Endothelial cell of umbilical vein (primary cell): ENCODE results near the gene CDC45. TPM values are rescaled to one million over a fixed set of nuclear protein-coding genes. Genes with fewer than 3 reads are reported as not detected.

Experiments used
- Bru-seq: library from RNA; stranded (reverse); fragments of 400-500 nt; gene quantifications from one replicate; lab custom pipeline; 2021; lab: Mats Ljungman, UMichigan
- BruChase-seq, 2 experiments: library from RNA; stranded (reverse); fragments of 400-500 nt; gene quantifications; one replicate each; lab custom pipeline; 2021; lab: Mats Ljungman, UMichigan
- BruUV-seq: library from RNA; stranded (reverse); fragments of 400-500 nt; replicated peaks from 2 replicates; lab custom pipeline; 2021; lab: Mats Ljungman, UMichigan
- CTCF ChIA-PET: fragments of 300-600, 350-600 bp; sonication (Branson Sonifier 250); formaldehyde crosslinking; loops from one replicate; lab custom pipeline; 2021; ENCODE audit warnings: antibody characterized with exemption, inconsistent platforms; lab: Charles Lee
- POLR2A ChIA-PET: fragments of 300-600, 350-600 bp; sonication (Branson Sonifier 250); formaldehyde crosslinking; loops from one replicate; lab custom pipeline; 2021; ENCODE audit warnings: antibody characterized with exemption, inconsistent platforms; lab: Charles Lee
- DNase-seq: peaks from one replicate; pipeline ENCODE4 v3.0.0-alpha.2; 2011; ENCODE audit warnings: low read depth, low spot score
- FAIRE-seq: peaks from 2 replicates; lab custom pipeline; 2011; peaks lifted over from hg19 to GRCh38; lab: Jason Lieb, UNC
- H2AFZ ChIP-seq: 2 replicates; pipeline ENCODE4 v1.6.0; 2012; ENCODE audit warnings: low read depth, low read length, control low read depth, inconsistent platforms
- H3K27ac ChIP-seq: 2 replicates; pipeline ENCODE4 v1.5.1; 2011; ENCODE audit warnings: low read depth, mild to moderate bottlenecking, control low read depth, low read length, moderate library complexity; ENCODE audit not compliant: insufficient read depth
- H3K27me3 ChIP-seq, 2 experiments: 2 replicates each; pipeline versions ENCODE4 v1.6.0 to v1.6.1; 2011; ENCODE audit warnings: low read length in 2 of 2, mixed read lengths in 1 of 2; ENCODE audit not compliant: control insufficient read depth in 2 of 2, insufficient read depth in 2 of 2
- H3K36me3 ChIP-seq, 2 experiments: 2 replicates in 1 of 2; 3 replicates in 1 of 2; pipeline ENCODE4 v1.5.1; 2011; ENCODE audit warnings: low read length in 2 of 2, mild to moderate bottlenecking in 1 of 2, moderate library complexity in 1 of 2; ENCODE audit not compliant: control insufficient read depth in 2 of 2, insufficient read depth in 2 of 2; ENCODE audit errors: extremely low read depth in 1 of 2
- H3K4me1 ChIP-seq: 3 replicates; pipeline ENCODE4 v1.5.1; 2011; ENCODE audit warnings: mild to moderate bottlenecking, low read length; ENCODE audit not compliant: control insufficient read depth, insufficient read depth; ENCODE audit errors: extremely low read depth
- H3K4me2 ChIP-seq: 2 replicates; pipeline ENCODE4 v1.6.1; 2011; ENCODE audit warnings: low read length, control low read depth, mixed read lengths; ENCODE audit not compliant: insufficient read depth
- H3K4me3 ChIP-seq, 3 experiments: fragments of 200-600 bp in 1 of 3; sonication (generic), shearing (Covaris generic) in 1 of 3; replicated peaks in 1 of 3; 2 replicates each; pipeline ENCODE4 v1.5.1; 2011 to 2016; ENCODE audit warnings: control low read depth in 3 of 3, low read length in 3 of 3, mild to moderate bottlenecking in 2 of 3, inconsistent platforms in 1 of 3, low read depth in 1 of 3, moderate library complexity in 1 of 3; ENCODE audit not compliant: insufficient read depth in 1 of 3
- H3K79me2 ChIP-seq: 2 replicates; pipeline ENCODE4 v1.6.0; 2012; ENCODE audit warnings: low read length, inconsistent platforms; ENCODE audit not compliant: control insufficient read depth, insufficient read depth
- H3K9ac ChIP-seq: replicated peaks from 2 replicates; pipeline ENCODE3; 2011; ENCODE audit warnings: low read length, control low read depth; ENCODE audit not compliant: insufficient read depth; ENCODE audit errors: extremely low read depth
- H3K9me1 ChIP-seq: replicated peaks from 3 replicates; pipeline ENCODE4 v1.6.0; 2011; ENCODE audit warnings: mild to moderate bottlenecking, low read length; ENCODE audit not compliant: control insufficient read depth, insufficient read depth; ENCODE audit errors: extremely low read depth
- H3K9me3 ChIP-seq: replicated peaks from 2 replicates; pipeline ENCODE4 v1.5.1; 2012; ENCODE audit warnings: low read length, inconsistent platforms; ENCODE audit not compliant: control insufficient read depth, insufficient read depth
- H4K20me1 ChIP-seq: replicated peaks from 2 replicates; pipeline ENCODE3; 2011; ENCODE audit warnings: mild to moderate bottlenecking, low read length; ENCODE audit not compliant: control insufficient read depth, insufficient read depth; ENCODE audit errors: extremely low read depth
- CTCF ChIP-seq, 2 donors: IDR thresholded peaks; 1 replicate in 1 of 2; 2 replicates in 1 of 2; pipeline ENCODE4 v1.5.1; 2011; ENCODE audit warnings: low read length in 2 of 2, mild to moderate bottlenecking in 2 of 2, moderate library complexity in 2 of 2, control low read depth in 1 of 2, inconsistent platforms in 1 of 2, low read depth in 1 of 2; ENCODE audit not compliant: insufficient read depth in 1 of 2; ENCODE audit errors: extremely low read depth in 1 of 2
- MAX ChIP-seq: IDR thresholded peaks from 2 replicates; pipeline ENCODE4 v1.6.1; 2011; ENCODE audit not compliant: insufficient read depth, insufficient read length
- POLR2AphosphoS5 ChIP-seq: IDR thresholded peaks from 2 replicates; pipeline ENCODE4 v1.6.1; 2012; ENCODE audit warnings: low read depth, mild to moderate bottlenecking, control low read depth, low read length, moderate library complexity; ENCODE audit not compliant: insufficient read depth
- dilution Hi-C: fragments of 300-500 bp; cut with MboI; formaldehyde crosslinking; loops from one replicate; pipeline ENCODE4 v1.15.0; 2019; ENCODE audit warnings: low sequenced_read_pairs; ENCODE audit not compliant: extremely low pct_ligation_motif_present
- intact Hi-C: fragments of 100-400 bp; cut with micrococcal nuclease; formaldehyde crosslinking; loops from one replicate; pipeline ENCODE4 v1.10.0; 2022
- long read RNA-seq: library from polyadenylated mRNA; stranded (forward); transcript quantifications from one replicate; pipeline ENCODE4 v2.0.0, GENCODE V29; 2021
- polyA minus RNA-seq, 3 experiments: library from RNA; depleted of rRNA, polyadenylated mRNA; stranded (reverse); fragments of >200 nt; gene quantifications; 1 replicate in 1 of 3; 2 replicates in 2 of 3; pipeline ENCODE4 v1.2.3, GENCODE V29; 2011
- polyA plus RNA-seq, 4 experiments: library from polyadenylated mRNA; depleted of rRNA in 3 of 4; stranded (reverse) in 3 of 4; unstranded in 1 of 4; fragments of >200 nt; gene quantifications; 2 replicates each; pipeline versions ENCODE4 v1.2.1 to v1.2.3, GENCODE V29; 2011 to 2012; ENCODE audit warnings: missing spikeins in 1 of 4
- total RNA-seq: library from RNA; stranded (reverse); gene quantifications from 2 replicates; pipeline ENCODE4 v1.2.3, GENCODE V29; 2021

Gene CDC45
- total RNA-seq (40.6 and 44.7 TPM in 2 replicates), polyA plus RNA-seq (33.2 and 36.6 TPM in 2 replicates), polyA minus RNA-seq (32.7 and 40.4 TPM in 2 replicates), Bru-seq, nascent RNA (percentile 75 among the genes with signal in this experiment), BruChase-seq, experiment 1, labeled RNA remaining after a 6-hour chase (percentile 65 among the genes with signal in this experiment), BruChase-seq, experiment 2, labeled RNA remaining after a 2-hour chase (percentile 70 among the genes with signal in this experiment)
- 43.5 and 50.0 TPM in 2 replicates for polyA plus RNA-seq (2011; cell fraction: cytosol; rRNA removed)
- polyA plus RNA-seq (2011; cell fraction: nucleus; rRNA removed) = 72.3 and 91.0 TPM in 2 replicates
- polyA plus RNA-seq (2012) = 17.1 and 34.7 TPM in 2 replicates
- 25.7 TPM for polyA minus RNA-seq (2011; cell fraction: cytosol; rRNA and poly(A)+ RNA removed)
- polyA minus RNA-seq (2011; cell fraction: nucleus; rRNA and poly(A)+ RNA removed) = 28.9 and 31.7 TPM in 2 replicates
- long read RNA-seq, transcript CDC45-201 (19 exons, 1,976 nt) = major isoform, 111 of 169 reads
- long read RNA-seq, transcript CDC45-202 (18 exons, 1,693 nt) = minor isoform, 8 of 169 reads
- long read RNA-seq, partial matches to known transcripts = 19 of 169 reads
- long read RNA-seq, other reads (novel, unspliced or antisense) = 29 of 169 reads

- Histone ChIP-seq H3K4me1 (peaks cover 48% of the 10 kb centered on the region), H3K4me2 (peak within 1 kb of the TSS; percentile 98), H3K27ac (peak within 1 kb of the TSS; percentile 100), H3K9ac (peak within 1 kb of the TSS; percentile 99), H3K27me3 (no peaks in the 10 kb centered on the region), H4K20me1 (no peaks in the 10 kb centered on the region), H3K79me2 (peaks cover 52% of the 10 kb centered on the region), H3K9me3 (no peaks in the 10 kb centered on the region), H2AFZ (peak within 1 kb of the TSS; percentile 86), H3K9me1 (no peaks in the 10 kb centered on the region), H3K36me3 (peaks cover 2 to 3% of the 10 kb centered on the region in 2 experiments), H3K4me3 (peak within 1 kb of the TSS; percentile 66 to 87 (median 83))
- ChIA-PET CTCF (interaction anchor here (0.7 to 4.7 kb wide), 11 partner anchors 10 to 335 kb away, joined by 3 to 67 read pairs (median 3); partner anchors contain the start of gene ESS2), POLR2A (interaction anchor here (1.0 to 1.6 kb wide), 3 partner anchors 10 to 150 kb away, joined by 3 to 5 read pairs (median 3); partner anchors contain the start of gene CLDN5)
- BruUV-seq = no TSS peak
- FAIRE-seq = peak; percentile 99
- intact Hi-C loops = loop anchor here (1.0 to 10.0 kb wide), 5 partner anchors 33 to 300 kb away; partner anchors contain the start of genes C22orf39, CLDN5, MRPL40 and SEPTIN5
- dilution Hi-C loops = no loop called here
- peak; percentile 99 for DNase-seq
- TF ChIP-seq MAX (no peak), CTCF (IDR thresholded peaks at IDR 0.05; ENCODE audit: extremely low read depth in 1 of 2, insufficient read depth in 1 of 2, low read depth in 1 of 2, low read length in 2 of 2) (no peak), POLR2AphosphoS5 (peak; percentile 47)
Observed at GRCh38 chr22:19479355-19480172, at the start of gene CDC45. TSS of gene CDC45 (plus strand) at chr22:19479920. CDS start at chr22:19479969, 49 bp downstream.
